Muscle layer of colon (tissue), 2 donors: ENCODE results near the gene MPP2.
"Not testable (repeated sequence)": the region's sequence is repeated elsewhere in the genome, so short reads cannot be mapped to it uniquely, and the experiment has no call there.

Source experiments
- H3K27ac ChIP-seq: one replicate; pipeline ENCODE4 v1.7.0; 2013; ENCODE audit warnings: low read depth, mild to moderate bottlenecking, low read length, moderate library complexity
- H3K27me3 ChIP-seq, 2 donors: one replicate each; pipeline ENCODE4 v1.7.0; 2013; ENCODE audit warnings: low read length in 2 of 2, mild to moderate bottlenecking in 2 of 2; ENCODE audit not compliant: insufficient read depth in 2 of 2, control insufficient read depth in 1 of 2
- H3K36me3 ChIP-seq: one replicate; pipeline ENCODE4 v1.7.0; 2013; ENCODE audit warnings: mild to moderate bottlenecking, low read length; ENCODE audit not compliant: insufficient read depth
- H3K4me1 ChIP-seq: one replicate; pipeline ENCODE4 v1.7.0; 2013; ENCODE audit warnings: mild to moderate bottlenecking, low read length; ENCODE audit not compliant: insufficient read depth
- H3K4me3 ChIP-seq, 2 donors: one replicate each; pipeline ENCODE4 v1.7.0; 2013; ENCODE audit warnings: low read length in 2 of 2, low read depth in 1 of 2, mild to moderate bottlenecking in 1 of 2, moderate library complexity in 1 of 2
- H3K9ac ChIP-seq: one replicate; pipeline ENCODE4 v1.7.0; 2013; ENCODE audit warnings: low read length
- H3K9me3 ChIP-seq: one replicate; pipeline ENCODE4 v1.7.0; 2013; ENCODE audit warnings: mild to moderate bottlenecking, low read length
- donor health status: abdominal sarcoma.
- donor health status: Adenocarcinoma of cecum.

Gene MPP2

DNA sequence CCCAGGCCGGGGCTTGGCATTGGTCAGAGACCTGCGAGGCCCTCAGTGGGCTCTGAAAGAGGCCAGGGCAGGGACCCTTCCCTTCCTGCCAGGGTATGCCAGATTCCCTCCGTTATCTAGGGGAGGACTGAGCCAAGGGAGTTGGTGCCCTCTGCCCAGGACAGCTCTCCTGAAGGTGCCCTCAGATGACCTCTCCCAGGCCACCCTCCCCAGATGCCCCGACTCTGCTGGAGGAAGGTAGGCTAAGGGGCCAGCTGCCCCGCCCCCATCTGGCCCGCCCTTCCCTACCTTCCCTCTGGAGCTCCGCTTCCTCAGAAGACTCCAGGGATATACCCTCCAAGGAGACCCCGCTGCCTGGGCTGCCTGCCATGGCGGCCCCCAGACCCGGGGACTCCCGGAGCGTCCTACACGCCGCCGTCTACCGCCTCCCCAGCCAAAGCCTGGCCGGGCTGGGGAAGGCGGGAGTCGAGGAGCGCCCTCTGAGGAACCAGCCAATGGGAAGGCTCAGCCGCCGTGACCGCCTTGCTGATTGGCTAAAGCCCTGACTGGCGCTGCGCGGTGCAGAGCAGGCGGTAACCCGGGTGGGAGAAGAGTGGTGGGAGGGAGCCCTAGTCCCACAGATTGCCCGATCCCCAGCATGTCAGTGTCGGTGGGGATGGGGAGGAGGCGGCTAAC is 7.0 kb downstream of the MPP2 start:
- Histone ChIP-seq H3K4me3 (peak overlapping the region; percentile 37 to 68), H3K4me1 (peaks cover 16% of the 10 kb centered on the region), H3K36me3 (peaks cover 31% of the 10 kb centered on the region), H3K27me3 (no peaks in the 10 kb centered on the region), H3K9ac (no peak overlapping the region), H3K27ac (no peak overlapping the region), H3K9me3 (no peaks in the 10 kb centered on the region)

DNA sequence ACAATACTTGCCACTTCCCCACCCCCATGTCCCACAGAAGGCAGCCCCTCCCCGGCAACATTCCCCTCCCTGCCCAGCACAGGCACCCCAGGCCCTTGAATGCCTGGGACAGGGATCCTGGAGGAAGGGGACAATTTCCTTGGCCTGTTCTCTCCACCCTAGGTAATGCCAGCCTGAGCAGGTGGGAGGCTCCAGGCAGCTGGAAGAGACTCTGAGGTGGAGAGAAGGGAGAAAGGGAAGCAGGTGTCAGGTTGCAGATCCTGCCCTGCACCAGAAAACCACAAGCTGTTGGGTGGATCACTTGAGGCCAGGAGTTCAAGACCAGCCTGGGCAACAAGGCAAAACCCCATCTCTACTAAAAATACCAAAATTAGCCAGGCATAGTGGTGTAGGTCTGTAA is 8.9 kb downstream of the MPP2 start:
- H3K9me3 ChIP-seq, result no peaks in the 10 kb centered on the region
- H3K4me3 ChIP-seq, result no peak overlapping the region
- H3K36me3 ChIP-seq, result peaks cover 21% of the 10 kb centered on the region
- peaks cover 13% of the 10 kb centered on the region for H3K4me1 ChIP-seq
- no peaks in the 10 kb centered on the region for H3K27me3 ChIP-seq
- no peak overlapping the region for H3K9ac ChIP-seq
- no peak overlapping the region for H3K27ac ChIP-seq

DNA sequence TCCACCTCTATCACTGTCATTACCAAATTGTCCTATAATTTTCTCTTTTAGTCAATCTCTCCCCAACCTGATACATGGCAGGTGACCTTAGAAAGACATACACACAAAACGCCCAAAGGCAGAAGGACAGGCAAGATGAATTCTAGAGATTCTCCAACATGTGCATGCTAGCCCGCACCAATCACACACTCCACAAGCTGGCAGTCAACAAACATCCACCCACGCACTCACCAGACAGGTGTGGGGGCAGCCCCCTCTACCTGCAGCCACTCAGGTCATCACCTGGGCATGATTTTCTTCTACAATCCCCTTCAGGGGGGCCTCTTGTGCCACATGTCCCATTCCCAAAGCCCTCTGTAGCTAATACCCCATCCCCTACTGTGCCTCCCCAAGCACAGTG is 9.5 kb downstream of the MPP2 start:
- Histone ChIP-seq H3K9me3 (no peaks in the 10 kb centered on the region), H3K27ac (no peak overlapping the region)

DNA sequence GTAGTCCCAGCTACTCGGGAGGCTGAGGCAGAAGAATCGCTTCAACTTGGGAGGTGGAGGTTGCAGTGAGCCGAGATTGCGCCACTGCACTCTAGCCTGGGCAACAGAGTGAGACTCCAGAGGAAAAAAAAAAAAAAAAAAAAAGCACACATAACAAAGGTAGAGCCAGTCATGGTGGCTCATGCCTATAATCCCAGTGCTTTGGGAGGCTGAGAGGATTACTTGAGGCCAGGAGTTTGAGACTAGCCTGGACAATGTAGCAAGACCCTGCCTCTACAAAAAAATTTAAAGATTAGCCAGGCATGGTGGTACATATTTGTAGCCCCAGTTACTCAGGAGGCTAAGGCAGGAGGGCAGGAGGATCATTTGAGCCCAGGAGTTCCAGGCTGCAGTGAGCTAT is 12.8 kb downstream of the MPP2 start:
- H3K36me3 ChIP-seq, result peaks cover 23% of the 10 kb centered on the region
- H3K27me3 ChIP-seq, H3K9me3 ChIP-seq, H3K27ac ChIP-seq, H3K4me1 ChIP-seq, H3K4me3 ChIP-seq, H3K9ac ChIP-seq: not testable (repeated sequence)

More for the DNA sequence above, 9.5 kb downstream of the MPP2 start:
- Histone ChIP-seq H3K4me3 (no peak overlapping the region), H3K4me1 (peaks cover 13% of the 10 kb centered on the region), H3K36me3 (peaks cover 18% of the 10 kb centered on the region), H3K9ac (no peak overlapping the region), H3K27me3 (no peaks in the 10 kb centered on the region)

DNA sequence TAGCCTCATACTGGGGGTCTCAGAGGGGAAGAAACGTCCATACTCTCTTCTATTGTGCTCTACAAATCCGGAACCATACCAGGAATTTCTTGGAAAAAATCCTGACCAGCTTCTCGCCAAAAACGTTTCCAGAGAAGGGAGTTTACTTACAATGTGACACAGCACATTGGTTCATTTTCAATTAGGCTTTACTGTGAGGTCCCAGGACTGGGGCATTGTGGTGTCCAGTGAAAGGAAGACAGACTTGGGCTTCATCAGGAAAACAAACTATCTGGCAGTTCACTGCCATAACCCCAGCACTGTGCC is 14.7 kb downstream of the MPP2 start:
- Histone ChIP-seq H3K9me3 (no peaks in the 10 kb centered on the region), H3K9ac (no peak overlapping the region), H3K4me3 (no peak overlapping the region), H3K27ac (no peak overlapping the region), H3K36me3 (peaks cover 17% of the 10 kb centered on the region), H3K4me1 (no peaks in the 10 kb centered on the region), H3K27me3 (no peaks in the 10 kb centered on the region)

DNA sequence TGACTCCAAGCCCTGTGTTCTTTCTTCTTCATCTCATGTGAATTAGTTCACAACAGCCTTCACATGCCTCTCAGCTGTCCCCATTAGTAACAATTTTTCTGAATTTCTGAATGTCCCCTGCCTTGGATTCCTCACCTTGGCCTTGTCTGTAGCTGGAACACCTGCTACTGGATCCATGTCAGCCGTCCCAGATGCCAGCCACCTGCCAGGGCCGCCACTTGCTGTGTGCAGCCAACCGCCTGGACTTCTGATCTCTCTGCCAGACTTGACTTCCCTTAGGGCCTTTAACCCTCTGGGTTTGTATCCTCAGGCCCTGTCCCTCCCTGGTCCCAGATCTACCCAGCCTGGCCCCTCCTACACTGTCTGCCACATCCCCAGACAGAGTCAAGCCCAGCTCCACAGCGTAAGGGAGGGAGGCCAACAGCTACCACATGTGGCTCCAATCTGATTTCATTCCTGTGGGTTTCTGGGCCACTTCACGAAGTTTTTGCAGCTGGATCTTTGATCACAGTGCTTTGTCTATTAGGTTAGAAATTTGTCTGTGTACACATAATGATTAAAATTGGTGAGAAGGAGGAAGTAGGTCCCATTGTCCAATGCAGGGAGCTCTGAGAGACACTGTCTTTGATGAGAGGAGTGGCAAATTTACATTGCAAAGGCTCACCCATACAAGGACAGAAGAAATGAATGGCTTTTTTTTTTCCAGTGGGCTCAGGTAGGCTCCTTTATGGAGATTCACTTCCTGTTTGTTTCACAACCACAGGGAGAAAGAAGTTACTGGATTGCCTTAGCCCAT is 15.3 kb downstream of the MPP2 start:
- Histone ChIP-seq H3K4me3 (no peak overlapping the region), H3K27me3 (no peaks in the 10 kb centered on the region), H3K36me3 (peaks cover 12% of the 10 kb centered on the region), H3K9me3 (no peaks in the 10 kb centered on the region), H3K4me1 (no peaks in the 10 kb centered on the region), H3K27ac (no peak overlapping the region), H3K9ac (no peak overlapping the region)

DNA sequence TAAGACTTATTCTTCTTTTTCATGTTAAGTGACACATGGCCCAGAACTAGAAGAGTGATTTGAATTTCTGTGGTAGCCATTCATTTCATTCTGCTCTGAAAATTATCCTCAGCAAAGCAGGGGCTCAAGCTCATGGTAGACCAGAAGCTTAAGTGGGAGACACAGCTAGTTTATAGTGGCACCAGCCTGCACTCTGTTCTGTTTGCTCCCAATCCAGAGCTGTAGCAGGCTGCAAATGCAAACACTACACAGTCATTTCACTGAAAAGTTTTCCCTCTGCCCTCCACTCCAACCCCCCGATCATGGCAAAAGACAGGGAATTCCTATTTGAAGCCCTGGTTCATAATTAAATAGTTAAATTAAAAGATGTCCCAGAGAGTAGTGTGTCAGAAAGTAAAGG is 17.1 kb downstream of the MPP2 start:
- no peaks in the 10 kb centered on the region for H3K27me3 ChIP-seq
- H3K36me3 ChIP-seq, result peaks cover 5% of the 10 kb centered on the region
- no peak overlapping the region for H3K4me3 ChIP-seq
- no peak overlapping the region for H3K9ac ChIP-seq
- no peak overlapping the region for H3K27ac ChIP-seq
- no peaks in the 10 kb centered on the region for H3K9me3 ChIP-seq
- no peaks in the 10 kb centered on the region for H3K4me1 ChIP-seq

DNA sequence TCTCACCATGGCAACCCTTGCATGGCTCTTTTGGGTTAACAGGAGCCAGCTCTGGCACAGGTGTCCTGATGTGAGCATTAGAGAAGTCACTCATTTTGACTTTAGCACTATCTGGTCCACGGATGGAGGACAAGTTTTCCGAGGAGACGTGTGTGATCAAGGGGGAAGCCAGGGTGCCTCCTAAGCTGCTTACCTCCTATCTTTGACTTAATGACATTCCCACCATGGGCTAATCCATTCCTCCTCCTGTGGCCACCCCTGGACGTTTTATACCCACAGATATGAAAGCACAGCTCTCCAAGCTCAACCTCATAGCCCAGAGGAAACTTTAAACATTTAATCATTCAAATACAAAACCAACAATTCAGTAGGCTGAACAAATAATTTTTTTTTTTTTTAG is 18.8 kb downstream of the MPP2 start:
- Histone ChIP-seq H3K27me3 (no peaks in the 10 kb centered on the region), H3K27ac (no peak overlapping the region), H3K4me3 (no peak overlapping the region), H3K9ac (no peak overlapping the region), H3K4me1 (no peaks in the 10 kb centered on the region), H3K9me3 (no peaks in the 10 kb centered on the region), H3K36me3 (peaks cover 5% of the 10 kb centered on the region)

DNA sequence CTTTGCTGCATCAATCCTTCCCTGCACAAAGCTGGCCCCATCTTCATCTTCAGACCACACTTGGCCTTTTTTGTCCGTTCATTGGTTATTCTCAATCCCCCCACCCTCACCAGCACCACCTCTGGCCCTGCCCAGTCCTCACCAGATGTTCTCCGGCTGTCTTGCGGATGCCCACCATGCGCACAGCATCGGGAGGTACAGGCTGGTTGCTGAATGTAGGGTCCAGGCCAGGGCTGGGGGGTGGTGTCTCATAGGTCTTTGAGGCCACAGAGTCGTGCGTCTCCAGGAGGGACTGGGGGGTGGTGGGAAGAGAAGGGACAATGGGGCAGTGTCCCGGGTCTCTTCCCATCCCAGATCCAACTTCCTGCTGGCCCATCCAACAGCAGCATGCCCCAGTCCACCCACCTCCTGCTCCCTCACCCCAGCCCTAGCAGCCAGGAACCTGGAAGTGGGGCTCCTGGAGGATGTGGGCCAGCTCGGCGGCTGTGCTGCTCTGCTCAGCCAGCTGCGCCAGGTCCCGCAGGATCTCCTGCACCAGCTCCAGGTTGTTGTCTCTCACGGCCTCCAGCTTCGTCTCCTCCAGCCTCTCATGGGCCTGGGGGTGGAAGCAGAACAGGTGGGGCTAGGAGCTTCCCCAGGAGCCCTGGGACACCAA is 24.4 kb downstream of the MPP2 start:
- Histone ChIP-seq H3K27ac (no peak overlapping the region), H3K27me3 (no peaks in the 10 kb centered on the region), H3K9ac (no peak overlapping the region), H3K4me1 (peaks cover 4% of the 10 kb centered on the region), H3K9me3 (no peaks in the 10 kb centered on the region), H3K36me3 (peaks cover 16% of the 10 kb centered on the region), H3K4me3 (no peak overlapping the region)

DNA sequence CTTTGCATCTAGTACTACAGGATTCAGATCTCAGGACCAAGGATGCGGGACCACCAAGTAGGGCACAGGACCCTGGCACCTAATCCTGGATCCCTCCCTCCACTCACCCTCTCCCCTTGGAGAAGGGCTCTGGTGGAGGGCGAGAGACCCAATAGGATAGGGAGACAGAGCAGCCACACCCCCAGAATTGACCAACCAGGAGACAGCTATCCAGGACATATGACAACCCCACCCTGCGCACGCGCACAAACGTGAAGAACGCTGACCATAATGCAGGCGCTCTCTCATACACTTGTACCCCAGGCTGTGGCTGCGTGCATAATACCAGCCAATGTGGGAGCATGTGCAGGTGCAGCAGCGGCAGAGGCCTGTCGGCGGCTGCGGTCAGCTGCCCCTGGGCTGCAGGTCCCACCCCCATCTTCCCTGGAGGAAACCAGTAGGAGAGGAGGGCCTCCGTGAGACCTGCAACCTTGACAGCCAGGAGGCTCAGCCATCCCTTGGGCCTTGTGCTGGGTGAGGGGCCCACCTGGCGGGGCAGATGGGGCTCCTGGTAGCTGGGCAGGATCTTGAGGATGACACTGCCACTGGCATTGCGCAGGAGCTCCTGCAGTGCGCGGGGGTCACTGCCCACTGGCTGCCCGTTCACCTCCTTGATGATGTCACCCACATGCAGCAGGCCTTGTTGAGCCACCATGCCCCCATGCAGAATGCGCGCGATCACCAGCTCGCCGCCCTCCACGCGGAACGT is 25.4 kb downstream of the MPP2 start:
- Histone ChIP-seq H3K4me3 (no peak overlapping the region), H3K27me3 (no peaks in the 10 kb centered on the region), H3K9me3 (no peaks in the 10 kb centered on the region), H3K4me1 (peaks cover 4% of the 10 kb centered on the region), H3K9ac (no peak overlapping the region), H3K36me3 (peaks cover 25% of the 10 kb centered on the region), H3K27ac (no peak overlapping the region)

DNA sequence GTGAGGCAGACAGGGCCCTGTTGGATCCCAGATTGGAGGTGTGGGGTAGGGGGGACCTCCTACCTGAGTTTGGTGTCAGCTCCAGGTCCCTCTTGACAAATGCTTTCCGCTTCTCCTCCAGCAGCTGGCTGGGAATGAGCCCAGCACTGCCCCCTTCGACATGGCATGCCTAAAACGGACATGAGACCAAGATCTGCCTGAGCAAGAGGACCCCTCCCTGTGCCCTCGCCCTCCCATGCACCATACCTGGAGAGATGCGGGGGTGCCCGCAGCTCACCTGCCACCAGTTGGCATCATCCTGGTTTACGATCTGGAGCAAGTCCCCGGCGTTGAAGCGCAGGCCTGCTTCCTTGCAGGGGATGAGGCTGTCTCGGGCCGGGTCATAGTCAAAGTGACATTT is 26.2 kb downstream of the MPP2 start:
- no peak overlapping the region for H3K9ac ChIP-seq
- no peak overlapping the region for H3K4me3 ChIP-seq
- no peak overlapping the region for H3K27ac ChIP-seq
- peaks cover 4% of the 10 kb centered on the region for H3K4me1 ChIP-seq
- H3K27me3 ChIP-seq, result no peaks in the 10 kb centered on the region
- no peaks in the 10 kb centered on the region for H3K9me3 ChIP-seq
- H3K36me3 ChIP-seq, result peaks cover 27% of the 10 kb centered on the region
